HepG2 (cell line): ENCODE data around the gene VAT1L. TPM values are rescaled to one million over a fixed set of nuclear protein-coding genes. Genes with fewer than 3 reads are reported as not detected.

Experiments
- ATAC-seq: fragments of 200-7000 bp; cut with Tn5 transposase; 3 replicates; pipeline ENCODE4 v1.9.1; 2020; ENCODE audit warnings: mild to moderate bottlenecking, moderate library complexity
- BruUV-seq: library from RNA; stranded (reverse); fragments of 400-500 nt; replicated peaks from 2 replicates; lab custom pipeline; 2021; lab: Mats Ljungman, UMichigan
- CTCF ChIA-PET: fragments of 300-600 bp; formaldehyde crosslinking; extraction: SDS; loops from one replicate; lab custom pipeline; 2021; ENCODE audit warnings: low total read pairs, inconsistent platforms, low intra/inter-chr PET ratio; lab: Yijun Ruan, JAX
- POLR2A ChIA-PET: fragments of 350-600 bp; sonication (Branson Sonifier 250); formaldehyde crosslinking; loops from one replicate; lab custom pipeline; 2020; ENCODE audit warnings: antibody characterized with exemption, inconsistent platforms; lab: Yijun Ruan, JAX
- DNase-seq: peaks from one replicate; pipeline ENCODE4 v3.0.0-alpha.2; 2015; ENCODE audit warnings: low spot score
- FAIRE-seq: peaks from 3 replicates; lab custom pipeline; 2011; peaks lifted over from hg19 to GRCh38; lab: Jason Lieb, UNC
- H2AFZ ChIP-seq: one replicate; pipeline ENCODE4 v1.6.1; 2011; ENCODE audit warnings: low read length, inconsistent platforms
- H3K27ac ChIP-seq: fragments of 300-600 bp; 3 replicates; pipeline ENCODE4 v1.8.0; 2011; ENCODE audit warnings: mixed run types, mild to moderate bottlenecking, mixed read lengths, low read length, inconsistent platforms; ENCODE audit not compliant: insufficient read depth; ENCODE audit errors: extremely low read length
- H3K27me3 ChIP-seq, 2 experiments: fragments of 200-600 bp in 1 of 2; 2 replicates in 1 of 2; 3 replicates in 1 of 2; pipeline versions ENCODE4 v1.6.0 to v1.8.0; 2011; ENCODE audit warnings: low read length in 2 of 2, mild to moderate bottlenecking in 2 of 2, moderate library complexity in 2 of 2, inconsistent platforms in 1 of 2; ENCODE audit not compliant: insufficient read depth in 2 of 2, control insufficient read depth in 1 of 2
- H3K36me3 ChIP-seq, 2 experiments: fragments of 200-600 bp in 1 of 2; replicated peaks in 1 of 2; 2 replicates in 1 of 2; 3 replicates in 1 of 2; pipeline versions ENCODE4 v1.5.1 to v1.8.0; 2011; ENCODE audit warnings: low read length in 2 of 2, inconsistent platforms in 1 of 2; ENCODE audit not compliant: insufficient read depth in 2 of 2, control insufficient read depth in 1 of 2
- H3K4me1 ChIP-seq: 2 replicates; pipeline ENCODE4 v1.5.1; 2012; ENCODE audit warnings: low read length, inconsistent platforms; ENCODE audit not compliant: insufficient read depth
- H3K4me2 ChIP-seq: 2 replicates; pipeline ENCODE4 v1.6.0; 2011; ENCODE audit warnings: low read depth, low read length, inconsistent platforms
- H3K4me3 ChIP-seq, 3 experiments: fragments of 200-600 bp in 1 of 3; sonication (generic), shearing (Covaris generic) in 1 of 3; replicated peaks in 1 of 3; 2 replicates each; pipeline ENCODE4 v1.5.1; 2011 to 2016; ENCODE audit warnings: low read length in 3 of 3, inconsistent platforms in 2 of 3, low read depth in 2 of 3, mild to moderate bottlenecking in 2 of 3, control low read depth in 1 of 3, mixed read lengths in 1 of 3; ENCODE audit not compliant: insufficient read depth in 1 of 3
- H3K79me2 ChIP-seq: one replicate; pipeline ENCODE4 v1.6.1; 2011; ENCODE audit warnings: low read length, inconsistent platforms; ENCODE audit not compliant: insufficient read depth
- H3K9ac ChIP-seq: 2 replicates; pipeline ENCODE4 v1.6.0; 2011; ENCODE audit warnings: mild to moderate bottlenecking, low read depth, low read length, inconsistent platforms; ENCODE audit not compliant: insufficient read depth
- H3K9me3 ChIP-seq: 2 replicates; pipeline ENCODE4 v1.5.1; 2012; ENCODE audit warnings: mild to moderate bottlenecking, low read length
- H4K20me1 ChIP-seq: 2 replicates; pipeline ENCODE4 v1.6.0; 2011; ENCODE audit warnings: inconsistent platforms, mild to moderate bottlenecking, low read length, moderate library complexity; ENCODE audit not compliant: insufficient read depth
- GPN1 ChIP-seq: sonication (generic); formaldehyde crosslinking; IDR thresholded peaks from 2 replicates; pipeline ENCODE4 v1.5.1; 2020; ENCODE audit warnings: missing genetic modification reagents, borderline replicate concordance
- HOXA5 ChIP-seq: sonication (generic); formaldehyde crosslinking; IDR thresholded peaks from 2 replicates; pipeline ENCODE4 v1.4.0; 2020; ENCODE audit warnings: missing genetic modification reagents
- SIX4 ChIP-seq: sonication (generic); formaldehyde crosslinking; IDR thresholded peaks from 2 replicates; pipeline ENCODE4 v1.4.0; 2020; ENCODE audit warnings: missing genetic modification reagents
- SOX5 ChIP-seq: IDR thresholded peaks from 2 replicates; pipeline ENCODE4 v1.6.1; 2016; ENCODE audit warnings: borderline replicate concordance
- SRSF4 ChIP-seq: fragments of 200-400 bp; formaldehyde crosslinking; IDR thresholded peaks from one replicate; pipeline ENCODE4 v1.6.1; 2018; ENCODE audit warnings: mild to moderate bottlenecking, low read depth, low read length, moderate library complexity; ENCODE audit not compliant: poor library complexity, severe bottlenecking
- STAT5B ChIP-seq: sonication (generic); formaldehyde crosslinking; IDR thresholded peaks from 2 replicates; pipeline ENCODE4 v1.4.0; 2020; ENCODE audit warnings: missing genetic modification reagents
- ZBTB21 ChIP-seq: sonication (generic); formaldehyde crosslinking; IDR thresholded peaks from 2 replicates; pipeline ENCODE4 v1.4.0; 2020; ENCODE audit warnings: missing genetic modification reagents
- ZNF12 ChIP-seq: sonication (generic); formaldehyde crosslinking; IDR thresholded peaks from 2 replicates; pipeline ENCODE4 v1.5.0; 2020; ENCODE audit warnings: missing genetic modification reagents
- ZNF24 ChIP-seq: fragments of 450-650 bp; IDR thresholded peaks from 2 replicates; pipeline ENCODE4 v1.6.1; 2017; ENCODE audit warnings: antibody characterized with exemption, mild to moderate bottlenecking
- ZNF264 ChIP-seq: sonication (generic); formaldehyde crosslinking; IDR thresholded peaks from 2 replicates; pipeline ENCODE4 v1.4.0; 2020; ENCODE audit warnings: missing genetic modification reagents
- ZNF274 ChIP-seq: sonication (generic); formaldehyde crosslinking; IDR thresholded peaks from 2 replicates; pipeline ENCODE4 v1.5.1; 2020; ENCODE audit warnings: mild to moderate bottlenecking, missing genetic modification reagents
- ZNF329 ChIP-seq: sonication (generic); formaldehyde crosslinking; IDR thresholded peaks from 2 replicates; pipeline ENCODE4 v1.9.0; 2021; ENCODE audit warnings: low read depth, mild to moderate bottlenecking, missing genetic modification reagents
- ZNF558 ChIP-seq: sonication (generic); formaldehyde crosslinking; IDR thresholded peaks from 2 replicates; pipeline ENCODE4 v1.9.0; 2022; ENCODE audit warnings: mild to moderate bottlenecking, missing genetic modification reagents, borderline replicate concordance
- ZNF562 ChIP-seq: sonication (generic); formaldehyde crosslinking; IDR thresholded peaks from 2 replicates; pipeline ENCODE4 v1.8.0; 2022; ENCODE audit warnings: missing genetic modification reagents, borderline replicate concordance
- ZNF737 ChIP-seq: sonication (generic); formaldehyde crosslinking; IDR thresholded peaks from 2 replicates; pipeline ENCODE4 v1.5.0; 2020; ENCODE audit warnings: missing genetic modification reagents, mild to moderate bottlenecking, borderline replicate concordance
- ZNF879 ChIP-seq: sonication (generic); formaldehyde crosslinking; IDR thresholded peaks from 2 replicates; pipeline ENCODE4 v1.8.1; 2023; ENCODE audit warnings: missing genetic modification reagents
- WGBS: methylation state at CpG from one replicate; pipeline ENCODE4 v1.1.6; 2017; ENCODE audit warnings: low lambda C conversion rate; 5-methylcytosine and 5-hydroxymethylcytosine counted together
- in situ Hi-C: cut with HindIII; loops from 2 replicates; pipeline ENCODE4 v1.10.0; 2017; ENCODE audit warnings: low pct_unique_long_range_greater_than_20kb; ENCODE audit not compliant: extremely low pct_ligation_motif_present
- intact Hi-C: fragments of 100-400 bp; cut with micrococcal nuclease; formaldehyde crosslinking; loops from one replicate; pipeline ENCODE4 v1.10.0; 2022; ENCODE audit not compliant: unreplicated experiment
- polyA plus RNA-seq, 8 experiments: library from polyadenylated mRNA; depleted of rRNA in 3 of 8; stranded (reverse) in 7 of 8; unstranded in 1 of 8; fragments of >200 nt; fragmentation: Illumina TruSeq in 4 of 8; extraction: Trizol in 4 of 8; gene quantifications; 2 replicates each; pipeline versions ENCODE4 v1.2.1 to v1.2.3, GENCODE V29; 2011 to 2016; ENCODE audit warnings: low read depth in 4 of 8, missing spikeins in 1 of 8, mixed read lengths in 1 of 8; ENCODE audit not compliant: insufficient read depth in 1 of 8
- total RNA-seq, 5 experiments: library from RNA; depleted of rRNA; stranded (reverse); fragments of >200 nt; fragmentation: Illumina TruSeq; extraction: Trizol; gene quantifications; 2 replicates each; pipeline ENCODE4 v1.2.3, GENCODE V29; 2016; ENCODE audit warnings: low read depth in 1 of 5
- TF ChIP-seq, protein P1 (sequence below): sonication (generic); formaldehyde crosslinking; IDR thresholded peaks from 2 replicates; pipeline ENCODE4 v1.5.1; 2020; ENCODE audit warnings: missing genetic modification reagents, mild to moderate bottlenecking, borderline replicate concordance
- TF ChIP-seq, protein P2 (sequence below): IDR thresholded peaks from 2 replicates; pipeline ENCODE4 v1.6.1; 2016; ENCODE audit warnings: low read depth, missing genetic modification reagents, missing compliant biosample characterization

Gene VAT1L
- total and polyA plus RNA-seq, 2 of the 13 experiments (the other 11 are each of a cell fraction or from before 2014, with no cell fraction given), result not detected

DNA sequence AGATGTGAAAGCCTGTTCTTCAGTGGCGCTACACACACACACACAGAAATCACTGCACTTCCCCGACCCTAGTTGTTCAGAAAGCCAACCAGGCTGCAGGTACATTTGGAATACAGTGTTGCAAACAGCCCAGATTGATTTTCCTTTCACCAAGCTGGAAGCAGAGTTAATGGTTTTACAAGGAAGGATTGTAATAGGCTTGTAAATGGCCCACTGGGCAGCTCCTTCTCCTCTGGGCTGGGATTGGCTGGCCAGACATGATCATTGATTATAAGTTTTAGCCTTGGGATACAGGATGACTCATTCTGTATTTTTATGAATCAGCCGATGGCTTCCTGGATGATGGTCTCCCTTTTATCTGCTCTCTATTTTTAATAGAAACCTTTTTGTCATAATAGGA, 2.5 kb downstream of the VAT1L start:
- DNase-seq, result no peak
- Histone ChIP-seq H3K79me2 (no peaks in the 10 kb centered on the region), H3K27ac (no peak overlapping the region), H4K20me1 (no peaks in the 10 kb centered on the region), H3K4me2 (no peak overlapping the region), H3K27me3 (peaks cover 4 to 51% of the 10 kb centered on the region in 2 experiments; a peak in 4 of 5 replicates), H3K4me1 (peaks cover 6% of the 10 kb centered on the region; the same call in 1 of the 2 replicates), H3K9me3 (no peaks in the 10 kb centered on the region), H3K36me3 (no peaks in the 10 kb centered on the region), H3K4me3 (no peak overlapping the region), H2AFZ (no peak overlapping the region), H3K9ac (no peak overlapping the region)
- TF ChIP-seq ZNF264 (CRISPR knock-in tag) (no peak), ZNF12 (CRISPR knock-in tag) (no peak), STAT5B (no peak), ZBTB21 (CRISPR knock-in tag) (no peak), SOX5 (CRISPR knock-in tag) (no peak), SIX4 (CRISPR knock-in tag) (no peak), ZNF274 (no peak), ZNF329 (CRISPR knock-in tag) (no peak), ZNF558 (CRISPR knock-in tag) (no peak), HOXA5 (no peak), ZNF562 (CRISPR knock-in tag) (no peak), ZNF24 (no peak), ZNF879 (CRISPR knock-in tag) (no peak), ZNF737 (CRISPR knock-in tag) (no peak), SRSF4 (no peak), GPN1 (no peak)
- TF ChIP-seq, protein P1, sequence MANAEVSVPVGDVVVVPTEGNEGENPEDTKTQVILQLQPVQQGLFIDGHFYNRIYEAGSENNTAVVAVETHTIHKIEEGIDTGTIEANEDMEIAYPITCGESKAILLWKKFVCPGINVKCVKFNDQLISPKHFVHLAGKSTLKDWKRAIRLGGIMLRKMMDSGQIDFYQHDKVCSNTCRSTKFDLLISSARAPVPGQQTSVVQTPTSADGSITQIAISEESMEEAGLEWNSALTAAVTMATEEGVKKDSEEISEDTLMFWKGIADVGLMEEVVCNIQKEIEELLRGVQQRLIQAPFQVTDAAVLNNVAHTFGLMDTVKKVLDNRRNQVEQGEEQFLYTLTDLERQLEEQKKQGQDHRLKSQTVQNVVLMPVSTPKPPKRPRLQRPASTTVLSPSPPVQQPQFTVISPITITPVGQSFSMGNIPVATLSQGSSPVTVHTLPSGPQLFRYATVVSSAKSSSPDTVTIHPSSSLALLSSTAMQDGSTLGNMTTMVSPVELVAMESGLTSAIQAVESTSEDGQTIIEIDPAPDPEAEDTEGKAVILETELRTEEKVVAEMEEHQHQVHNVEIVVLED (CRISPR knock-in tag), result no peak
- TF ChIP-seq, protein P2, sequence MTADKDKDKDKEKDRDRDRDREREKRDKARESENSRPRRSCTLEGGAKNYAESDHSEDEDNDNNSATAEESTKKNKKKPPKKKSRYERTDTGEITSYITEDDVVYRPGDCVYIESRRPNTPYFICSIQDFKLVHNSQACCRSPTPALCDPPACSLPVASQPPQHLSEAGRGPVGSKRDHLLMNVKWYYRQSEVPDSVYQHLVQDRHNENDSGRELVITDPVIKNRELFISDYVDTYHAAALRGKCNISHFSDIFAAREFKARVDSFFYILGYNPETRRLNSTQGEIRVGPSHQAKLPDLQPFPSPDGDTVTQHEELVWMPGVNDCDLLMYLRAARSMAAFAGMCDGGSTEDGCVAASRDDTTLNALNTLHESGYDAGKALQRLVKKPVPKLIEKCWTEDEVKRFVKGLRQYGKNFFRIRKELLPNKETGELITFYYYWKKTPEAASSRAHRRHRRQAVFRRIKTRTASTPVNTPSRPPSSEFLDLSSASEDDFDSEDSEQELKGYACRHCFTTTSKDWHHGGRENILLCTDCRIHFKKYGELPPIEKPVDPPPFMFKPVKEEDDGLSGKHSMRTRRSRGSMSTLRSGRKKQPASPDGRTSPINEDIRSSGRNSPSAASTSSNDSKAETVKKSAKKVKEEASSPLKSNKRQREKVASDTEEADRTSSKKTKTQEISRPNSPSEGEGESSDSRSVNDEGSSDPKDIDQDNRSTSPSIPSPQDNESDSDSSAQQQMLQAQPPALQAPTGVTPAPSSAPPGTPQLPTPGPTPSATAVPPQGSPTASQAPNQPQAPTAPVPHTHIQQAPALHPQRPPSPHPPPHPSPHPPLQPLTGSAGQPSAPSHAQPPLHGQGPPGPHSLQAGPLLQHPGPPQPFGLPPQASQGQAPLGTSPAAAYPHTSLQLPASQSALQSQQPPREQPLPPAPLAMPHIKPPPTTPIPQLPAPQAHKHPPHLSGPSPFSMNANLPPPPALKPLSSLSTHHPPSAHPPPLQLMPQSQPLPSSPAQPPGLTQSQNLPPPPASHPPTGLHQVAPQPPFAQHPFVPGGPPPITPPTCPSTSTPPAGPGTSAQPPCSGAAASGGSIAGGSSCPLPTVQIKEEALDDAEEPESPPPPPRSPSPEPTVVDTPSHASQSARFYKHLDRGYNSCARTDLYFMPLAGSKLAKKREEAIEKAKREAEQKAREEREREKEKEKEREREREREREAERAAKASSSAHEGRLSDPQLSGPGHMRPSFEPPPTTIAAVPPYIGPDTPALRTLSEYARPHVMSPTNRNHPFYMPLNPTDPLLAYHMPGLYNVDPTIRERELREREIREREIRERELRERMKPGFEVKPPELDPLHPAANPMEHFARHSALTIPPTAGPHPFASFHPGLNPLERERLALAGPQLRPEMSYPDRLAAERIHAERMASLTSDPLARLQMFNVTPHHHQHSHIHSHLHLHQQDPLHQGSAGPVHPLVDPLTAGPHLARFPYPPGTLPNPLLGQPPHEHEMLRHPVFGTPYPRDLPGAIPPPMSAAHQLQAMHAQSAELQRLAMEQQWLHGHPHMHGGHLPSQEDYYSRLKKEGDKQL, result no peak
- intact Hi-C loops, result no loop called here
- 3% methylated on average over 3 of the region's 3 CpGs for WGBS
- CTCF ChIA-PET, result no interaction called here
- no peak for FAIRE-seq
- in situ Hi-C loops, result loop anchor here (25.0 kb wide), 1 partner anchor 171 kb away; no protein-coding TSS in a partner anchor
- no peak for ATAC-seq
- POLR2A ChIA-PET, result no interaction called here
- no TSS peak for BruUV-seq
